Osteocyte (in vitro differentiated cells): Measurements from ENCODE around the gene DCST1. TPM values are rescaled to one million over a fixed set of nuclear protein-coding genes. Genes with fewer than 3 reads are reported as not detected.

ENCODE experiments used
- DNase-seq: peaks from one replicate; pipeline ENCODE4 v3.0.0; 2021; ENCODE audit warnings: mixed read lengths; ENCODE audit not compliant: unreplicated experiment; ENCODE audit errors: extremely low spot score
- H3K27ac Mint-ChIP-seq: one replicate; pipeline ENCODE4 v1.8.0; 2021; ENCODE audit warnings: mild to moderate bottlenecking, mixed read lengths; ENCODE audit not compliant: unreplicated experiment
- H3K27me3 Mint-ChIP-seq: one replicate; pipeline ENCODE4 v1.8.0; 2021; ENCODE audit warnings: mixed read lengths; ENCODE audit not compliant: unreplicated experiment
- H3K36me3 Mint-ChIP-seq: one replicate; pipeline ENCODE4 v1.8.0; 2021; ENCODE audit warnings: mixed read lengths; ENCODE audit not compliant: unreplicated experiment
- H3K4me1 Mint-ChIP-seq: one replicate; pipeline ENCODE4 v1.8.0; 2021; ENCODE audit warnings: mixed read lengths; ENCODE audit not compliant: unreplicated experiment
- H3K4me3 Mint-ChIP-seq: one replicate; pipeline ENCODE4 v1.8.0; 2021; ENCODE audit warnings: mild to moderate bottlenecking, moderate library complexity, mixed read lengths; ENCODE audit not compliant: unreplicated experiment
- H3K9me3 Mint-ChIP-seq: one replicate; pipeline ENCODE4 v1.8.0; 2021; ENCODE audit warnings: mixed read lengths; ENCODE audit not compliant: unreplicated experiment
- CTCF ChIP-seq: fragments of 200-600 bp; sonication (generic); IDR thresholded peaks from 2 replicates; pipeline ENCODE4 v1.5.0; 2021; ENCODE audit warnings: antibody characterized with exemption, mild to moderate bottlenecking, moderate library complexity
- total RNA-seq: library from RNA; stranded (reverse); gene quantifications from 2 replicates; pipeline ENCODE4 v1.2.1, GENCODE V29; 2021

Gene DCST1
- total RNA-seq, 1 donor from 2014 or later, result not detected

- TF ChIP-seq CTCF, result no peak
- DNase-seq, result no peak
- H3K4me3 Mint-ChIP-seq, result no peak overlapping the region
- H3K4me1 Mint-ChIP-seq, result no peaks in the 10 kb centered on the region
- no peaks in the 10 kb centered on the region for H3K27me3 Mint-ChIP-seq
- no peak overlapping the region for H3K27ac Mint-ChIP-seq
- H3K9me3 Mint-ChIP-seq, result no peaks in the 10 kb centered on the region
- no peaks in the 10 kb centered on the region for H3K36me3 Mint-ChIP-seq
Measured at GRCh38 chr1:155030243-155030795, 3.3 kb upstream of the DCST1 start.

GRCh38 chr1:155030899-155031298 lies 2.7 kb upstream of the DCST1 start:
- Mint-ChIP-seq H3K4me3 (no peak overlapping the region), H3K27me3 (no peaks in the 10 kb centered on the region), H3K27ac (no peak overlapping the region), H3K4me1 (no peaks in the 10 kb centered on the region), H3K36me3 (no peaks in the 10 kb centered on the region), H3K9me3 (no peaks in the 10 kb centered on the region)
- TF ChIP-seq CTCF, result no peak
- DNase-seq, result no peak

GRCh38 chr1:155032886-155033285 lies 738 bp upstream of the DCST1 start:
- Mint-ChIP-seq H3K36me3 (no peaks in the 10 kb centered on the region), H3K9me3 (no peaks in the 10 kb centered on the region), H3K4me1 (no peaks in the 10 kb centered on the region), H3K4me3 (no peak overlapping the region), H3K27ac (no peak overlapping the region), H3K27me3 (no peaks in the 10 kb centered on the region)
- TF ChIP-seq CTCF, result no peak
- no peak for DNase-seq

GRCh38 chr1:155034318-155035208 lies 939 bp downstream of the DCST1 start:
- Mint-ChIP-seq H3K4me3 (no peak overlapping the region), H3K27ac (no peak overlapping the region), H3K9me3 (no peaks in the 10 kb centered on the region), H3K36me3 (no peaks in the 10 kb centered on the region), H3K4me1 (no peaks in the 10 kb centered on the region), H3K27me3 (no peaks in the 10 kb centered on the region)
- TF ChIP-seq CTCF, result no peak
- DNase-seq, result no peak

- no peak overlapping the region for H3K4me3 Mint-ChIP-seq
- TF ChIP-seq CTCF, result no peak
- no peaks in the 10 kb centered on the region for H3K36me3 Mint-ChIP-seq
- no peak for DNase-seq
- H3K27me3 Mint-ChIP-seq, result no peaks in the 10 kb centered on the region
- no peaks in the 10 kb centered on the region for H3K9me3 Mint-ChIP-seq
- H3K4me1 Mint-ChIP-seq, result no peaks in the 10 kb centered on the region
- no peak overlapping the region for H3K27ac Mint-ChIP-seq
Measured at GRCh38 chr1:155035936-155036335, 2.3 kb downstream of the DCST1 start.
